GM19395 (cell line): Measurements from ENCODE around the gene GSDMA.
A peak's percentile ranks its signal among the peaks of the same experiment; 100 is the strongest.
"Not testable (repeated sequence)": the region's sequence is repeated elsewhere in the genome, so short reads cannot be mapped to it uniquely, and the experiment has no call there.

ENCODE experiments used
- ATAC-seq: cut with Tn5 transposase; IDR thresholded peaks from one replicate; pipeline ENCODE4 v1.9.1; 2021; ENCODE audit warnings: mild to moderate bottlenecking, moderate library complexity; ENCODE audit not compliant: unreplicated experiment

GSDMA gene

DNA sequence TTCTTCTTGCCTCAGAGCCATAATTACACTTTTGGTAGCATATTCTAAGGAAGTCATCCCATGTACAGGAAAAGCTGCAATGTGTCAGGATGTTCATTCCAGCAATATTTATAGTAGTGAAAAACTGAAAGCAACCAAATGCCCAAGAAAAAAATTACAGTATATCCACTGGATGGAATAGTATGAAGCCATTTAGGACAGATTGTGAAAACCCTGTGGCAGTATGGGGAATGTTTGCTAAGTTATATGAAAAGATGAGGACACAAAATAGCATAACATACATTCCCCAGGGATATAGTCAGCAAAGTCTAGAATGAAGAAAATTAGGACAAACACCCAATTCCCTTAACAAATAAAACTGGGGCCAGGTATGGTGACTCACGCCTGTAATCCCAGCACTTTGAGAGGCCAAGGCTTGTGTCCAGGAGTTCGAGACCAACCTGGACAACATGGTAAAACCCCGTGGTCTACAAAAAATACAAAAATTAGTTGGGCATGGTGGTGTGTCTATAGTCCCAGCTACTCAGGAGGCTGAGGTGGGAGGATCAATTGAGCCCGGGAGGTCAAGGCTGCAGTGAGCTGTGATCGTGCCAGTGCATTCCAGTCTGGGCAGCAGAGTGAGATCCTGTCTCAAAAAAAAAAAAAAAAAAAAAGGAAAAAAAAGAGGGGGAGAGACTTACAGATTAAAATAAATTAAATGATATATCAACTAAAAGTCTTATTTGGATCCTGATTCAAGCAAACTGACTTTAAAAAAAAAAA lies 33.0 kb upstream of the GSDMA start:
- no peak for ATAC-seq

DNA sequence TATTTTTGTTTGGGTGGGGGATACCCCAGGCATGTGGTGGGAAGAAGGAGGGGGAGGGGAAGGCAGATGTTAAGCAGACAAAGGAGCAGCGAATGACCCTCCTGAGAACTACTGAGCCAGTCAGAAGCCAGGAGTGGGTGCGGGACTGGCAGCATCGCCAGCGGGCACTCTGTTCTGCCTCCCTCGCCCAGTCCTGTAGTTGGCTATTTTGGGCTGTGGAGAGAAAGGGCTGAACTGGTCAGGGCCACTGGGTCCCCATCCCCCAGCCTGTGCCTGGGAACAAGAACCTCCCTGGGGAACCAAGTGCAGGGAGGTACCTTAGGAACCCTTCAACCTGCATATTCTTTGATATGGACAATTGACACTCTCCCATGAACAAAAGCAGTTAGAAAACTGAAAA lies 28.9 kb upstream of the GSDMA start:
- no peak for ATAC-seq

DNA sequence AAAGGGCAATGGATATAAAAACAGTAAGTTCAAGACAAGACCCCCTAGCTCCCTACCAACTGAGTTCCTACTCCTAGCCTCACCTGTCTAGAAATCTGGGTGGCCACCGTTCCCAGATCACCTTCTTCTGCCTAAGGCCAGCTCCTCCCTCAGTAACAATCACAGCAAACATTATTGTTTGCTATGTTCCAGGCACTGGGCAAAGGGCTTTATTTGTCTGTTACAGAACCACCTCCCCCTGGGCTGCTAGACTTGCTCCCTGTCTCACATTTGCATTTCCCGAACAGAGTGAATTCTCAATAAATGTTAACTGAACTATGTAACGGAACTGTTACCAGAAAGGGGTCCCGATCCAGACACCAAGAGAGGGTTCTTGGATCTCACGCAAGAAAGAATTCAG lies 28.5 kb upstream of the GSDMA start:
- no peak for ATAC-seq

DNA sequence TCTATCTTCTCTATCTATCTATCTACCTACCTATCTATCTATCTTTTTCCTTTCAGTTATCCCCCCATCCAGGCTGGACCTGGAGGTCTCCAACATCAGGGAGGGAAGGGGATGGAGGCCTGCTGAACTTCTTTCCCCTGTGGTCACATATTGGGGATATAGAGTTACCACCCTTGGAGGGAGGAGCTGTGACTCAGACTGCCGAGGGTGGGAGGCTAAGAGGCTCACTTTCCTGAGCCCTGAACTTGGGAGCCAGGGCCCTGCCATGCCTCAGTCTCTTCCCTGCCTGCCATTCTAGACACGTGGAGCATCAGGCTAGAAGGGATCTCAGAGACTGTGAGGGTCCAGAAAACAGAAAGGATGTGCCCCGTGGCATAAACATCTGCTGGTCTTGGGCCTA lies 26.9 kb upstream of the GSDMA start:
- no peak for ATAC-seq

DNA sequence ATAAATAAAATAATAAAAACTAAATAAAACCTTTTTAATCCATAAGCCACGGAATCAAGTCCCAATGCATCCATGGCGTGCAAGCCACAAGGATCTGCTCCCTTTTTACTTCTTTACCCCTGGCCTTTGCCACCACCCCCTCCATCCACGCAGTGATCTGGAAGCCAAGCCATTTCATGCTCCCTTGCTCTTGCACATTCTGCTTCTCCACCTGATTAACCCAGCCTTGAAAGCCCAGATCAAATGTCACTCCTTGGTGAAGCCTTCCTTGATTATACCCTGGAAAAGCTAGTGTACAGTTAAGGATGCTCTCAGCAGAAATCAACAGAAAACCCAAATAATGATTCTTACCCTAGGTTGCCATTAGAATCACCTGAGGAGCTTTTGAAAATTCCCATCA lies 25.4 kb upstream of the GSDMA start:
- no peak for ATAC-seq

DNA sequence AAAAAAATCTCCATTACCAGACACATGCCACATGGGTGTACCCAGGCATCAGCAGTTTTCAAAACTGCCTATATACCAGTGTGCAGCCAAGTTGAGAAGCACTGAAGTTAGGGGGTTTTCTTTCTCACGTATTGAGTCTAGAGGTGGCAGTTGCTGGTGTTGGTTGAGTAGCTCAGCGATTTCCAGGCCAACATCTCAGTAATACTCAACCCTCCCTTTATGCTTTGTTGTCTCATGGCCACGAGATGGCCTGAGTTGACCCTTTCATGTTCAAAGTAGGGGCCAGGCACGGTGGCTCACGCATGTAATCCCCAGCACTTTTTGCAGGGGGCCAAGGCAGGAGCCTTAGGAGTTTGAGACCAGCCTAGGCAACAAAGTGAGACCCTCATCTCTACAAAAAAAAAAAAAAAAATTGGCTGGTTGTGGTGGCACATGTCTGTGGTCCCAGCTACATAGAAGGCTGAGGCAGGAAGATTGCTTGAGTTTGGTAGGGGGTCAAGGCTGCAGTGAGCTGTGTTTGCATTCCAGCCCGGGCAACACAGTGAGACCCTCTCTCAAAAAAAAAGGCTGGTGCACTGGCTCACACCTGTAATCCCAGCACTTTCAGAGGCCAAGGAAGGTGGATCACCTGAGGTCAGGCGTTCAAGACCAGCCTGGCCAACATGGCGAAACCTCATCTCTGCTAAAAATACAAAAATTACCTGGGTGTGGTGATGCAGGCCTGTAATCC lies 24.5 kb upstream of the GSDMA start:
- ATAC-seq: no peak

DNA sequence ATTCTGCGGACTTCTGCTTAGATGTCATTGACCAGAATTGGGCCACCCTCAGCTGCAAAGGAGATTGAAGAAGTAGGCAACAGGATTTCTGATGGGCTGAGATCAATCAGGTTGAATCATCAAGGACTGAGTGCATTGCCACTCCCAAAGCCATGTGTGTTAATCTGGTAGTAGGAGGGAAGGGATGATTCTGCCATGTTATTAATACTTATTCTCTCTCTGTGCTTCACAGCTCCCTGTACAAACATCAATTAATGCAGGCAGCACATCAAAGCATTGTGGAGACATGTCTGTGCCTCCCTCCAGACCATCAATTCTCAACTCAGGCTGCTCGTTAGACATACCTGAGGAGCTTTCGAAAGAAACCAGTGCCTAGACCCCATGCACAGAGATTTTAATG lies 23.7 kb upstream of the GSDMA start:
- ATAC-seq: no peak

DNA sequence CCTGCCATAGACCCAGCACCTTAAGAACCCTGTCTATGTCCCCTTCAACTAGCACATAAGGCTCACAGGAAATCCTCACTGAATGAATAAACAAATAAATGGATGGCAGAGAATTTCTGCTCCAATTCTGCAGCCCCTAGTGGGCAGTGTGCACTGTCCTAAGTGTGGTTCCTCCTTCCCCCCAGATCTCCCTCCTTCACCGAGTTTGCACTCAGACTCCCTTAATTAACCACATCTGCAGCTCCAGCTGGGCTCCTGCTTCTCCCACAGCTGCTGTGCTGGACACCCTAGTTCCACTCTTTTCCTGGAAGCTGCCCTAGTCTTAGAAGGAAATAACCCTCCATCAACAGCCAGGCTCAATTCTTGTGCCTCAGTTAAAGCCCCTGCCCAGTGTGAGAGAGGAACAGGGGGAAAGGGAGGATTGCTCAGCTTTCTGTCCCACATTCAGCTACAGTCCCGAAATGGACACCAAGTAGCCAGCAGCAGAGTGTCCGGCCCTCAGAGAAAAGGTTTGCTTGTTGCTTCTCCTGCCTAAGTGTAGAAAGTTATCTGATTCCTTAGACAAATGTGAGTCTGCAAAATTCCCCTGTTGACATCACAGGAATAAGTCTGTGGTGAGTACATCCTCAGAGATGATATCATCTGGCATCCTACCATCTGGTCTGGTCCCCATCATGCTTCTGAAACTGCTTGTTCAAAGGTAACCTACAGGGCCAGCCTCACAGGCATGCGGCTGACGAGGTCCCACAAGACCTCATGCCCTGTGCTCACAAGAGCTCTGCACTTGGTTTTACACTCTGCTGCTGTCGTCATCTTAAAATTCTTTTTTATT lies 23.0 kb upstream of the GSDMA start:
- peak; percentile 62 for ATAC-seq

DNA sequence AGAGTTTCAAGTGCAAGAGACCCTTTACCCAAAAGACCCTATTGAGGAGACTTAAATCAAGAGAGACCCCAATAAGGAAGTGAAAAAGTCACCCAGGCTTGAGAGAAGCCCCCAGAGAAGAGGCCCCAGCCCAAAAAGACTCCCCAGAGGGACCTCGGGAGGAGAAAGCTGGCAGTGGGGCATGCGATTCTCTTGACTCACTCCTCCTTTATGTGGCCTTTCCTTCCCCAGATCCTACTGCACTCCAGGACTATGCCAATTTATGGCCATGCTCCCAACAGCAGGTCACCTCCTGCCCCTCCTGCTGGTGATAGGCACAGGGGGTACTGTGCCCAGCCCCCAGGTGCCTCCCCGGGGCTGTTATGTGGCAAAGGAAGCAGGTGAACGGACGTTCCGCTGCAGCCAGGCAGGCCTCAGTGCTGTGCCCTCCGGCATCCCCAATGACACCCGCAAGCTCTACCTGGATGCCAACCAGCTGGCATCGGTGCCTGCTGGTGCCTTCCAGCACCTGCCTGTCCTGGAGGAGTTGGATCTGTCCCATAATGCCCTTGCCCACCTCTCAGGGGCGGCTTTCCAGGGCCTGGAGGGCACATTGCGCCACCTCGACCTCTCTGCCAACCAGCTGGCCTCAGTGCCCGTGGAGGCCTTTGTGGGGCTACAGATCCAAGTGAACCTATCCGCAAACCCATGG lies 19.0 kb upstream of the GSDMA start:
- no peak for ATAC-seq

DNA sequence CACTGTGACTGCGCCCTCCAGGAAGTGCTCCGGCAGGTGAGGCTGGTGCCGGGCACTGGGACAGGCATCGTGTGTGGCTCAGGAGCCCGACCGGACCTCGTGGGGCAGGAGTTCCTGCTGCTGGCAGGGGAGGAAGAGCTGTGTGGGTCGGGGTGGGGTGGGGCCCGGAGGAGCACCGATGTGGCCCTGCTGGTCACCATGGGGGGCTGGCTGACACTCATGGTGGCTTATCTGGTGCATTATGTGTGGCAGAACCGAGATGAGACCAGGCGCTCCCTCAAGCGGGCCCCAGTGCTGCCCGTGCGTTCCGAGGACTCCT lies 18.5 kb upstream of the GSDMA start:
- no peak for ATAC-seq

DNA sequence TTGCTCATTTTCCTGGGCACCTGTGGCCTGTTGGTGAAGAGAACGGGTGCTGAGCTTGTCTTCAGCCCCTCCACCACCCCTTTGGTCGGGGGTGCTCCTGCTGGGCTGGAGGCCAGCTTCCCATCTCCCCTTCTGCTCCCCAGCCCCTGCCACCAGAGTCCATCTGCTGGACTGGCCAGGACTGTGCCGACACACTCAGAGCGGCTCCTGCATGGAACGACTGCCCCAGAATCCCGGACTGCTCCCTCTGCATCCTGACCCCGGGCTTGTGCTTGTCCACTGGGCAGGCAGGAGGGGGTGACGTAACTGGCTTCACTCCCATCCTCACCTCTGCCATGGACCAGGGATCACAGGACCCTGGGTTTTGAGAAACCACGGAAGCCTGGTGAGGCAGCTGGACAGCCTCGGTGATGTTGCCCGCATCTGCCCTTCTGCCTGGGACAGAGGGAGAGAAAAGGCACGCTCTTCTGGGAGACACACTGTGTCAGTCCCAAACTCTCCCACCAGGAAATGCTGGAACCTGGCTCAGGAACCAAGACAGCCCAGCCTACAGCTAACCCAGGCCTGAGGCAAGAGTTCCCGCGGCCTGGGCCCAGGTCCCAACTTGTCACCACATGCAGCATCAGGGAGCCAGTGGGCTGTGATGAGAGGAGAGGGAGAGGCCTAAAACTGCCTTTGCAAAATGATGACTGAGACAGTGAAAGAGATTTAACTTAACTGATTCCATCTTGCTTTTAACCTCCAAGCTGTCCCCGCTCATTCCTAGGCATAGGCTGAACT lies 16.1 kb upstream of the GSDMA start:
- ATAC-seq: no peak

DNA sequence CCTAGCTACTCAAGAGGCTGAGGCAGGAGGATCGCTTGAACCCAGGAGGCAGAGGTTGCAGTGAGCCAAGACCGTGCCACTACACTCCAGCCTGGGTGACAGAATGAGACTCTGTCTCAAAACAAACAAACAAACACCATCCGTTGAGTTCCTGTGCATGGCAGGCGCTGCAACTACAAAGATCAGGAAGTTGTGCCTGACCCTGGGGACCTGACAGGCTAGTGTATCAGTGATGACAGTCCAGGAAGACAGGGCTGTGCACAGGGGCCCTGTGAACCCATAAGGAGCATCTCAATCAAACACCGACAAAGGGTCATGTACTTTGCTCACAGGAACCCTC lies 14.3 kb upstream of the GSDMA start:
- ATAC-seq: not testable (repeated sequence)

DNA sequence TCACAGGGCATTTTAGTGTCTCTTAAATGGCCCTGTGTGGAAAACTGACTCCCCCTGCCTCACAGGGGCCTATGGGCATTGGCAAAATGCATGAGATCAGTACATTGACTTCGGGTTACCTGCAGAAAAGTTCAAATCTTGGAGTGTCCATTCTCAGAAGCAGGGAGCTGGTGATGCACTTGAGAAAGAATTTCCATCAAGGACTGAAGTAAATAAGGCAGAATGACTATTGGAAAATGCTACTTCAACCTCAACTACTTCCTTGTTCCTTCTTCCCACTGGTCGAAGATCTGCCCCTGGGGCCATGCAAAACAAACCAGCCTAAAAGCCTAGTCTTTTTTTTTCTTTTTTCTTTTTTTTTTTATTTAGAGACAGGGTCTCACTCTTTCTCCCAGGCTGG lies 13.8 kb upstream of the GSDMA start:
- ATAC-seq: no peak

DNA sequence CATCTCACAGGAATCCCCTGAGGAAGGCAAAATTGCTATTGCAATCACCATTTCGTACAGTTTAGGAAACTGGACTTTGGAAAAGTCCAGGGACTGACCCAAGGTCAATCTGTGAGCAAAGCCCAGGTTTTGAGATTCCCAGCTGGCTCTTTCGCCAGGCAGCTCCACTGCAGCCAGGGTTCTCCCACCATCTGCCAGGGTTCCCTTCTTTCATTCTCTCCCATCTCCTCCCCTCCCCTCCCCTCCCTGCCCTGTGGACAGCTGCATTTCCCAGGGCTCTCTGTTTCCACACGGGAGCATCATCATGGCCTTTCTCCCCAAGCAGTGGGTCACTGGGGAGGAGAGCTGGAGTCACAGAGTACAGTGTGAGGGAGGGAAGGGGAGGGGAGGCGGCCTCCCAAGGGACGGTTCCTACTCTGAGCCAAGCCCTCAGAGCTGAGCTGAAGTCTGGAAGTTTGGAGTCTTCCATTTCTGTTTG lies 11.9 kb upstream of the GSDMA start:
- no peak for ATAC-seq

DNA sequence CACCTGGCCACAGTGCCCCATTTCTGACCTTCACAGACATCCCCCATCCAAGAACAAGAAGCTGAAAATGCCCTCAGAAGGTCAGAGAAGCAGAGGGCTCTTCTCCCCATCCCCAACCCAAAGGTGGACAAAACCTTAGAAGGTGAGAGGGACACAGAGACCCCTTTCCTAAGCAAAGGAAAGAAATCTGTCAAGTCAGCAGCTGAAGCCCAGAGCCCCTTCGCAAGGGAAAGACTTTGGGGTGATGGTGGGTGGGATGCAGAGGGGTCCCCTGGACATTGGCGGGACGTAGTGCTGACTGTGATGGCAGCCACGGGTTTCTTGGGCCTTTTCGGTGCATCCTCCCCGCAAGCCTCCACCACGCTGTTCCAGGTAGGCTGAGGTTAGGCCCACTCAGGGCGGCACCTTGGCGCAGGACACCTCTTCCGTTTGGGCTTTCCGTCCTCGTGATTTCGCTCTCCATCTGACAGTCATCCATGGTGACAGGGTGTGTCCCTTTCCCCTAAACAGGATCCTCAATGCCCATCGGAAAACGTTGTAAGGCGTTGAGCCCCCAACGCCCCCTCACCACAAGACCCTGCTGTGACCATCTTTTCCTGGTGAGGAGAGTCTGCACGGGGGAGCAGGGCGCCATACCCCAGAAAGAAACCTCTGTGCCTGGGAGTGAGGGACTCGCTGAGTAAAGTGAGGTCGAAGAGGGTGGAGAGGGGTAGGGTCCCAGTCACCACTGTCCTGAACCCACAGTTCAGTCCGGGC lies 10.7 kb upstream of the GSDMA start:
- ATAC-seq: no peak

DNA sequence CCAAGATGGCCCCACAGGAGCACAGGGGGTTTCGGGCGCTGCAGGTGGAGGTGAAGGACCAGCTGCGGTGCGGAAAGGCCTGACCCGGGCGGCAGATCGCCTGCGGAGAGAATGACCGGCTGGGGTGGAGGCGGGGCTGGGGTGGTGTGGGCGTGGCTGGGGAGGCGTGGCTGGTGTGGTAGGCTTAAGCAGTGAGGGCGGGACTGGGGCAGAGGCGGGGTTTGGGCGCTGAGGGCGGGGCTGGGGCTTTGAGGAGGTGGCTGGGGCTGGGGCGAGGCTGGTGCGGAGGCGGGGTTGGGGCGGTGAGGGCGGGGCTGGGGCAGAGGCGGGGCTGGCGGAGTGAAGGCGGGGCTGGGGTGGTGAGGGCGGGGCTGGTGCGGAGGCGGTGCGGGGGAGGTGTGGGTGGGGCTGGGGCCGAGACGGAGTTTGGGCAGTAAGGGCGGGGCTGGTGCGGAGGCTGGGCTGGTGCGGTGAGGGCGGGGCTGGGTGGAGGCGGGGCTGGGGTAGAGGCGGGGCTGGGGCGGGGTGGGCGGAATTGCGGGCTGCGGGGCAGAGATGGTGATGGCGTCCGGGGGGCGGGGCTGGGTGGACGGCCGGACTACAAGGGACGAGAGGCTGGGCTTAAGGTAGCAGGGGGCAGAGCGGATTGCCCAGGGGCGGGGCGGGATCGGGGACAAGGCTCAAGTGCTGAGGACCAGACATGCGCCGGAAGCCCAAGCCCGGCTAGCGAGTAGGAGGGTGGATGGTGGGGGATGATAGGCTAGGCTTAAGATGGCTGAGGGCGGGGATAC lies 9.9 kb upstream of the GSDMA start:
- ATAC-seq: peak; percentile 73

DNA sequence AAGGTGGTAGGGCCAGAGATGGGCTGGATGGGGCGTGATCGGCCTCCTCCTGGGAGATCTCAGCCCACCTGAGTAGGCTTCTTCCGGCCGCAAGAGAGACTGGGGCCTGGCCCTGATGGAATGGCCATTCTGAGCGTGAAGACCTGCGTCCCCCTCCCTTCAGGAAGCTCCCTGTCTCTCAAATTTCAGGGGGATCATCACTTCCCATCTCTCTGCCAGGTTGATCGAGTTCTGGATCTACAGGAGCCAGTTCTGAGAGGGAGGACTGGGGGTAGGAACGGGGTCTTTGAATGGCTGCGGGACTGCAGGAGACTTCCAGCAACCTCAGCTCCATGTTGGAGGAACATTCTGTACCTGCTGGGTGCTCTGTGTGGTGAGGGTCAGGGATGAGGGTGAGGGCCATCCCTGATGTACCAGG lies 9.3 kb upstream of the GSDMA start:
- ATAC-seq: no peak

DNA sequence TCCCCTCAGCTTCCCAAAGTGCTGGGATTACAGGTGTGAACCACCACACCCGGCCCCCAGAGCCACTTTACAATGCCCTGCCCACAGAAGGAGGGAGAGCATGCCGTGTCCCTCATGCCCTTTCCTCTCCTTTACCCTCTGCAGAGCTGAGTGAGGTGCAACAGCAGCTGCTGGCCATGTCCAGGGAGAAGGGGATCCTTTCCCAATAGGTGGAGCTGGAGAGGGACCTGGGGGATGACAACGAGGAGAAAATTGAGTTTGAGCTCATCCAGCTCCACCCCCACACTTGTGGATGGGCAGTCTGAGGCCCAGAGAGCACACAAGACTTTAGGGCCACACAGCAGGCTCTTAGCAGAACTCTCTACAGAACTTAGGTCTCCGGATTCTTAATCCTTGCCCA lies 7.9 kb upstream of the GSDMA start:
- no peak for ATAC-seq

DNA sequence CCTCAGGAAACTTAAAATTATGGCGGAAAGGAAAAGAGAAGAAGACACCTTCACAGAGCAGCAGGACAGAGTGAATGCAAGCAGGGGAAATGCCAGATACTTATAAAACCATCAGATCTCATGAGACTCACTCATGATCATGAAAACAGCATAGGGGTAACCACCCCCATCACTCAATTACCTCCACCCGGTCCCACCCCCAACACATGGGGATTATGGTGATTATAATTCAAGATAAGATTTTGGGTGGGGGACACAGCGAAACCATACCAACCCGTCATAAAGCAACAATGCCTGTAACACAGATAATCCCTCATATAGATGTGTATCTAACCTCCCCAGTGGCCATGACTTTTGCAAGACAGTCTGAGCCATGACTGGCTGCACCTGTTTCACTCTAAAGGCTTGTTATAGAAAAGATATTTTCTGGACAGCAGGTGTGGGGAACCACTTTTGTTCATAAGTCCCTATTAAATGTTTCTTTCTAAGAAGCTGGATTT lies 7.0 kb upstream of the GSDMA start:
- ATAC-seq: no peak
